B cell (primary cell): ENCODE measurements around the gene LAMC2. TPM values are rescaled to one million over a fixed set of nuclear protein-coding genes. Genes with fewer than 3 reads are reported as not detected.

Source experiments
- ATAC-seq: fragments of 200-7000 bp; cut with Tn5 transposase; one replicate; pipeline ENCODE4 v1.10.0; 2021; ENCODE audit warnings: low read depth, mild to moderate bottlenecking, moderate number of reproducible peaks, moderate library complexity
- CTCF ChIA-PET: fragments of 350-600 bp; sonication (Branson Sonifier 250); formaldehyde crosslinking; loops from one replicate; lab custom pipeline; 2021; ENCODE audit warnings: antibody characterized with exemption, inconsistent platforms; lab: Charles Lee
- POLR2A ChIA-PET: fragments of 350-600 bp; sonication (Branson Sonifier 250); formaldehyde crosslinking; loops from one replicate; lab custom pipeline; 2021; ENCODE audit warnings: antibody characterized with exemption; lab: Charles Lee
- DNase-seq: peaks from one replicate; pipeline ENCODE4 v3.0.0; 2013
- H2AFZ ChIP-seq: 2 replicates; pipeline ENCODE4 v1.6.1; 2012; ENCODE audit warnings: mild to moderate bottlenecking, low read depth, low read length; ENCODE audit not compliant: insufficient read depth, poor library complexity, severe bottlenecking
- H3K27ac ChIP-seq, 2 donors: 1 replicate in 1 of 2; 2 replicates in 1 of 2; pipeline ENCODE4 v1.5.1; 2012 to 2013; ENCODE audit warnings: low read length in 2 of 2, mild to moderate bottlenecking in 2 of 2, moderate library complexity in 1 of 2
- H3K27me3 ChIP-seq, 4 experiments: fragments of 200-600 bp in 1 of 4; sonication (generic) in 1 of 4; replicated peaks in 1 of 4; 1 replicate in 2 of 4; 2 replicates in 2 of 4; pipeline versions ENCODE4 v1.6.1 to v1.7.0; 2013 to 2016; ENCODE audit warnings: low read length in 3 of 4, mild to moderate bottlenecking in 2 of 4, mixed read lengths in 1 of 4, moderate library complexity in 1 of 4; ENCODE audit not compliant: insufficient read depth in 4 of 4, control insufficient read depth in 3 of 4; ENCODE audit errors: control extremely low read depth in 1 of 4
- H3K36me3 ChIP-seq, 2 experiments: replicated peaks in 1 of 2; 1 replicate in 1 of 2; 2 replicates in 1 of 2; pipeline versions ENCODE4 v1.6.1 to v1.7.1; 2013; ENCODE audit warnings: low read length in 1 of 2; ENCODE audit not compliant: insufficient read depth in 2 of 2, control insufficient read depth in 1 of 2; ENCODE audit errors: control extremely low read depth in 1 of 2, extremely low read depth in 1 of 2
- H3K4me1 ChIP-seq, 2 donors: fragments of 200-600 bp in 1 of 2; sonication (generic) in 1 of 2; 1 replicate in 1 of 2; 2 replicates in 1 of 2; pipeline versions ENCODE4 v1.5.1 to v1.6.1; 2013 to 2017; ENCODE audit warnings: low read length in 2 of 2; ENCODE audit not compliant: control insufficient read depth in 2 of 2, insufficient read depth in 2 of 2
- H3K4me2 ChIP-seq: replicated peaks from 2 replicates; pipeline ENCODE3; 2012; ENCODE audit warnings: mild to moderate bottlenecking, low read depth, low read length; ENCODE audit not compliant: poor library complexity, severe bottlenecking
- H3K4me3 ChIP-seq, 5 experiments: fragments of 200-600 bp in 1 of 5; sonication (generic) in 1 of 5; 1 replicate in 3 of 5; 2 replicates in 2 of 5; pipeline versions ENCODE4 v1.5.1 to v1.7.0; 2011 to 2016; ENCODE audit warnings: low read length in 4 of 5, mild to moderate bottlenecking in 4 of 5, low read depth in 2 of 5, control low read depth in 1 of 5, moderate library complexity in 1 of 5; ENCODE audit not compliant: insufficient read depth in 1 of 5; ENCODE audit errors: control extremely low read depth in 1 of 5, extremely low read depth in 1 of 5
- H3K79me2 ChIP-seq: fragments of 200-600 bp; sonication (generic); one replicate; pipeline ENCODE4 v1.6.0; 2016; ENCODE audit warnings: low read length; ENCODE audit not compliant: control insufficient read depth, insufficient read depth
- H3K9ac ChIP-seq: fragments of 200-600 bp; sonication (generic); 2 replicates; pipeline ENCODE4 v1.6.1; 2017; ENCODE audit warnings: mild to moderate bottlenecking, low read length, moderate library complexity
- H3K9me3 ChIP-seq, 3 donors: one replicate each; pipeline versions ENCODE4 v1.6.1 to v1.7.1; 2013; ENCODE audit warnings: low read length in 2 of 3; ENCODE audit not compliant: control insufficient read depth in 2 of 3, insufficient read depth in 1 of 3; ENCODE audit errors: control extremely low read depth in 1 of 3
- H4K20me1 ChIP-seq: 2 replicates; pipeline ENCODE4 v1.6.0; 2012; ENCODE audit warnings: mild to moderate bottlenecking, low read length; ENCODE audit not compliant: insufficient read depth, control insufficient read depth, poor library complexity, severe bottlenecking
- H3K27ac Mint-ChIP-seq: one replicate; pipeline ENCODE4 v1.8.0; 2021; ENCODE audit warnings: mixed read lengths
- H3K27me3 Mint-ChIP-seq: one replicate; pipeline ENCODE4 v1.8.0; 2021; ENCODE audit warnings: mixed read lengths
- H3K4me1 Mint-ChIP-seq: one replicate; pipeline ENCODE4 v1.8.0; 2021; ENCODE audit warnings: mixed read lengths
- H3K4me3 Mint-ChIP-seq: one replicate; pipeline ENCODE4 v1.8.0; 2021; ENCODE audit warnings: mixed read lengths
- H3K9me3 Mint-ChIP-seq: one replicate; pipeline ENCODE4 v1.8.0; 2022; ENCODE audit warnings: mixed read lengths; ENCODE audit not compliant: insufficient read depth
- CTCF ChIP-seq: fragments of 200-600 bp; IDR thresholded peaks from one replicate; pipeline ENCODE4 v1.8.0; 2022; ENCODE audit warnings: antibody characterized with exemption, mild to moderate bottlenecking
- EZH2 ChIP-seq: IDR thresholded peaks from 2 replicates; pipeline ENCODE4 v1.6.1; 2012; ENCODE audit warnings: borderline replicate concordance, low read depth, mild to moderate bottlenecking, moderate library complexity, low read length; ENCODE audit not compliant: insufficient read depth, poor library complexity, severe bottlenecking
- WGBS: methylation state at CpG from one replicate; pipeline ENCODE4 v1.1.5; 2013; ENCODE audit warnings: missing lambda C conversion rate; ENCODE audit not compliant: insufficient coverage; 5-methylcytosine and 5-hydroxymethylcytosine counted together
- intact Hi-C: fragments of 100-400 bp; cut with micrococcal nuclease; formaldehyde crosslinking; loops from one replicate; pipeline ENCODE4 v1.10.0; 2022
- polyA plus RNA-seq: library from polyadenylated mRNA; depleted of rRNA; stranded (reverse); fragments of >200 nt; gene quantifications from 2 replicates; pipeline ENCODE4 v1.2.3, GENCODE V29; 2012
- total RNA-seq, 2 donors: library from RNA; stranded (reverse); fragments of 120-200 nt in 1 of 2; gene quantifications; 1 replicate in 1 of 2; 2 replicates in 1 of 2; pipeline versions ENCODE4 v1.2.3 to v1.2.4, GENCODE V29; 2013 to 2022

LAMC2 gene
- total and polyA plus RNA-seq, 2 donors (not counting 1 experiment from before 2014, with no cell fraction given) = not detected

GRCh38 chr1:183263886-183264602 is 78.0 kb downstream of the LAMC2 start:
- Histone ChIP-seq H3K9me3 (no peaks in the 10 kb centered on the region), H3K27me3 (peaks cover 0 to 8% (median 2%) of the 10 kb centered on the region in 4 experiments), H3K4me1 (no peaks in the 10 kb centered on the region), H3K4me3 (no peak overlapping the region), H3K79me2 (no peaks in the 10 kb centered on the region), H2AFZ (no peak overlapping the region), H3K9ac (no peak overlapping the region), H3K4me2 (no peak overlapping the region), H3K27ac (no peak overlapping the region), H3K36me3 (no peaks in the 10 kb centered on the region), H4K20me1 (no peaks in the 10 kb centered on the region)
- 83% methylated on average over 4 of the region's 6 CpGs for WGBS
- no peak overlapping the region for H3K4me3 Mint-ChIP-seq
- POLR2A ChIA-PET = no interaction called here
- H3K27ac Mint-ChIP-seq = no peak overlapping the region
- DNase-seq (no peak), ATAC-seq (no peak)
- intact Hi-C loops = no loop called here
- H3K9me3 Mint-ChIP-seq = no peaks in the 10 kb centered on the region
- TF ChIP-seq CTCF (no peak), EZH2 (no peak)
- H3K4me1 Mint-ChIP-seq = no peaks in the 10 kb centered on the region
- H3K27me3 Mint-ChIP-seq = peaks cover 51% of the 10 kb centered on the region
- CTCF ChIA-PET = no interaction called here

- WGBS = 78% methylated on average over 4 of the region's 7 CpGs
- Mint-ChIP-seq H3K4me3 (no peak overlapping the region), H3K9me3 (no peaks in the 10 kb centered on the region), H3K27me3 (peaks cover 46% of the 10 kb centered on the region), H3K4me1 (no peaks in the 10 kb centered on the region), H3K27ac (no peak overlapping the region)
- no peak for DNase-seq
- ChIA-PET POLR2A (no interaction called here), CTCF (interaction anchor here (0.8 to 1.4 kb wide), 2 partner anchors 9 to 14 kb away, joined by 3 read pairs; no protein-coding TSS in a partner anchor)
- H4K20me1 ChIP-seq = no peaks in the 10 kb centered on the region
- no peak overlapping the region for H3K4me3 ChIP-seq
- intact Hi-C loops = no loop called here
- H3K27me3 ChIP-seq = peaks cover 0 to 8% (median 0%) of the 10 kb centered on the region in 4 experiments
- no peaks in the 10 kb centered on the region for H3K9me3 ChIP-seq
- ATAC-seq = no peak
- no peaks in the 10 kb centered on the region for H3K4me1 ChIP-seq
- H3K79me2 ChIP-seq = no peaks in the 10 kb centered on the region
- TF ChIP-seq CTCF = no peak
- no peak for TF ChIP-seq EZH2
- H3K27ac ChIP-seq = no peak overlapping the region
- H3K36me3 ChIP-seq = no peaks in the 10 kb centered on the region
- no peak overlapping the region for H3K4me2 ChIP-seq
- H2AFZ ChIP-seq = no peak overlapping the region
- H3K9ac ChIP-seq = no peak overlapping the region
Measured at GRCh38 chr1:183267646-183268431, 81.8 kb downstream of the LAMC2 start.
